ENCODE results near the gene ANAPC5. TPM values are rescaled to one million over a fixed set of nuclear protein-coding genes. Genes with fewer than 3 reads are reported as not detected.
"Not testable (repeated sequence)": the region's sequence is repeated elsewhere in the genome, so short reads cannot be mapped to it uniquely, and the experiment has no call there.

ANAPC5 gene
- total RNA-seq, 2 donors from 2014 or later = 78.0 to 110 TPM

DNA sequence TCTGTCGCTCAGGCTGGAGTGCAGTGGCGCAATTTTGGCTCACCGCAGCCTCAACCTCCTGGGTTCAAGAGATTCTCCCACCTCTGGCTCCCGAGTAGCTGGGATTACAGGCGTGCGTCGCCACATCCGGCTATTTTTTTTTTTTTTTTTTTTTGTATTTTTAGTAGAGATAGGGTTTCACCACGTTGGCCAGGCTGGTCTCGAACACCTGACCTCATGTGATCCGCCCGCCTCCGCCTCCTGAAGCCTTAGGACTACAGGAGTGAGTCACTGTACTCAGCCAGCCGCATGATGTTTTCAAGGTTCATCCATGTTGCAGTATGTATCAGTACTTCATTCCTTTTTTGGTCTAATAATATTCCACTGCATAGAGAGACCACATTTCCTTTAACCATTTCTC, 45.3 kb upstream of the ANAPC5 start:
- H3K9me3 ChIP-seq = no peaks in the 10 kb centered on the region
- no peak for TF ChIP-seq POLR2AphosphoS5 (IDR thresholded peaks at IDR 0.05)
- no peak for TF ChIP-seq POLR2A (IDR thresholded peaks at IDR 0.05)
- TF ChIP-seq, protein P1, sequence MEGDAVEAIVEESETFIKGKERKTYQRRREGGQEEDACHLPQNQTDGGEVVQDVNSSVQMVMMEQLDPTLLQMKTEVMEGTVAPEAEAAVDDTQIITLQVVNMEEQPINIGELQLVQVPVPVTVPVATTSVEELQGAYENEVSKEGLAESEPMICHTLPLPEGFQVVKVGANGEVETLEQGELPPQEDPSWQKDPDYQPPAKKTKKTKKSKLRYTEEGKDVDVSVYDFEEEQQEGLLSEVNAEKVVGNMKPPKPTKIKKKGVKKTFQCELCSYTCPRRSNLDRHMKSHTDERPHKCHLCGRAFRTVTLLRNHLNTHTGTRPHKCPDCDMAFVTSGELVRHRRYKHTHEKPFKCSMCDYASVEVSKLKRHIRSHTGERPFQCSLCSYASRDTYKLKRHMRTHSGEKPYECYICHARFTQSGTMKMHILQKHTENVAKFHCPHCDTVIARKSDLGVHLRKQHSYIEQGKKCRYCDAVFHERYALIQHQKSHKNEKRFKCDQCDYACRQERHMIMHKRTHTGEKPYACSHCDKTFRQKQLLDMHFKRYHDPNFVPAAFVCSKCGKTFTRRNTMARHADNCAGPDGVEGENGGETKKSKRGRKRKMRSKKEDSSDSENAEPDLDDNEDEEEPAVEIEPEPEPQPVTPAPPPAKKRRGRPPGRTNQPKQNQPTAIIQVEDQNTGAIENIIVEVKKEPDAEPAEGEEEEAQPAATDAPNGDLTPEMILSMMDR (IDR thresholded peaks at IDR 0.05) = no peak

DNA sequence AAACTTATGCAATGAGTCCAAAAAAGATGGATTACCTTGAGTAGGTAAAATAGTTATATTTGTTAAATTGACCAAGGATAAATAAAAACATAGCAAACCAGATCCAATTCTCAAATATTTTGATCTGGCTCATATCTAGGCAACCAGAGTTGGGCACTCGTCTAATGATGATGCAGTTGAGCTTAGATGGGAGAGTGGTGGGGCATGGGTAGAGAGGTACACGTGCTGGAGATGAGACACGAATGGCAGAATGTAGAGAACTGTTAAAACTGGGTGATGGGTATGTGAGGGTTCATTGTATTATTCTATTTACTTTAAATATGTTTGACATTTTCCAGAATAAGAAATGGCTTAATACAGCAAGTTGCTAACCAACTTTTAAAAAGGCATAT, 40.1 kb upstream of the ANAPC5 start:
- Histone ChIP-seq H3K4me1 (replicated peaks) (no peaks in the 10 kb centered on the region), H3K4me3 (no peak overlapping the region), H3K9me3 (no peaks in the 10 kb centered on the region), H3K36me3 (no peaks in the 10 kb centered on the region), H3K27ac (no peak overlapping the region), H3K27me3 (replicated peaks; ENCODE audit: insufficient read depth) (no peaks in the 10 kb centered on the region)
- TF ChIP-seq POLR2A (IDR thresholded peaks at IDR 0.05) = no peak
- TF ChIP-seq, protein P1 (IDR thresholded peaks at IDR 0.05) = no peak
- TF ChIP-seq POLR2AphosphoS5 (IDR thresholded peaks at IDR 0.05) = no peak
- no peak for DNase-seq (ENCODE audit: low spot score)
- intact Hi-C loops (cut with DNase I) = no loop called here
- WGBS = 78% methylated on average over 3 of the region's 3 CpGs

More for the DNA sequence above, 45.3 kb upstream of the ANAPC5 start:
- 96% methylated on average over 14 of the region's 14 CpGs for WGBS
- no peak for DNase-seq (ENCODE audit: low spot score)
- H3K4me3 ChIP-seq = no peak overlapping the region
- intact Hi-C loops (cut with DNase I) = no loop called here
- no peak overlapping the region for H3K27ac ChIP-seq
- H3K36me3 ChIP-seq = no peaks in the 10 kb centered on the region
- H3K27me3 ChIP-seq (replicated peaks; ENCODE audit: insufficient read depth) = no peaks in the 10 kb centered on the region
- H3K4me1 ChIP-seq (replicated peaks) = no peaks in the 10 kb centered on the region

DNA sequence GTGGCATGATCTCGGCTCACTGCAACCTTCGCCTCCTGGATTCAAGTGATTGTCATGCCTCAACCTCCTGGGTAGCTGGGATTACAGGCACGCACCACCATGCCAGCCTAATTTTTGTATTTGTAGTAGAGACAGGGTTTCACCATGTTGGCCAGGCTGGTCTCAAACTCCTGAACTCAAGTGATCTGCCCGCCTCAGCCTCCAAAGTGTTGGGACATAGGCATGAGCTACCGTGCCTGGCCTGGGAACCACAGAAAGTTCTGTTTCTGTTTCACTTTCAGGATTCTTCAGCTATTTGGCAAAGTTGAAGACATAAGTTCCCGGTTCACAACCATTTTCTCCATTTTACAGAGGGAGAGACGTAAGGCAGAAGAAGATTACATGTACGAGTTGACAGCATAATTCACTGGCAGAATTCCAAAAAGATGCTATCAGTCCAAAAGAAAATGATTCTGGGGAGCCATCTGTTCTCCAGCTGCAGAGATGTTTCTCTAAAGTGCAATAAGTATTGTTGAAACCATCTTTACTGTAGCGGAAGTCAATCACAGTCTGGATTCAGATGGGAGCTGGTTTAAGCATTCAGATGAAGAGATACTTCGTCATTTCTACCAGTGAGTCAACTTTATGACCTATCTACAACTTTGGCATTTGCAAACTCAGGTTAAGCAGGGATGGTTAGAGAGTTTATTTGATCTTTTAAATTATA, 39.6 kb upstream of the ANAPC5 start:
- H3K4me3 ChIP-seq = no peak overlapping the region
- H3K27me3 ChIP-seq (replicated peaks; ENCODE audit: insufficient read depth) = no peaks in the 10 kb centered on the region
- intact Hi-C loops (cut with DNase I) = no loop called here
- TF ChIP-seq POLR2A (IDR thresholded peaks at IDR 0.05) (no peak), POLR2AphosphoS5 (IDR thresholded peaks at IDR 0.05) (no peak)
- TF ChIP-seq, protein P1 (IDR thresholded peaks at IDR 0.05) = no peak
- no peaks in the 10 kb centered on the region for H3K9me3 ChIP-seq
- no peak overlapping the region for H3K27ac ChIP-seq
- 47% methylated on average over 10 of the region's 10 CpGs for WGBS
- H3K36me3 ChIP-seq = no peaks in the 10 kb centered on the region
- no peak for DNase-seq (ENCODE audit: low spot score)
- H3K4me1 ChIP-seq (replicated peaks) = no peaks in the 10 kb centered on the region

DNA sequence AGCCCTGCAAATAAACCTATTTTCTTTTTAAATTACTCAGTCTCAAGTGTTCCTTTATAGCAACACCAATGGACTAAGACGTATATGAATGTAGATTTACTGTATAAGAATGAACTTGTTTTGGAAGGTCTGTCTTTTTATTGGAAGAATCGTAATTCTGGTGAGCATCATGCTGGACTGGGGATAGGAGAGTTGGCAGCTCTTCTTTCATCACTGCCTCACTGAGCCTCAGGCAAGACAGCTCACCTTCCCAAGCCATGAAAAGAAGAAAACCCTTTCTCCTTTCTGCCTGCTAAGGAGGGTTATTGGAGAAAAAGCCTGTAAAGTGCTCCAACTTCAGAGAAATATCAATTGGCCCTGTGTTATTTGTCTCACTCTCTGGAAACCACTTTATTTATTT, 38.6 kb upstream of the ANAPC5 start:
- Histone ChIP-seq H3K36me3 (no peaks in the 10 kb centered on the region), H3K27ac (no peak overlapping the region), H3K4me1 (replicated peaks) (no peaks in the 10 kb centered on the region), H3K9me3 (no peaks in the 10 kb centered on the region), H3K4me3 (no peak overlapping the region), H3K27me3 (replicated peaks; ENCODE audit: insufficient read depth) (no peaks in the 10 kb centered on the region)
- DNase-seq (ENCODE audit: low spot score) = no peak
- intact Hi-C loops (cut with DNase I) = no loop called here
- 55% methylated on average over 2 of the region's 2 CpGs for WGBS
- TF ChIP-seq, protein P1 (IDR thresholded peaks at IDR 0.05) = no peak
- TF ChIP-seq POLR2A (IDR thresholded peaks at IDR 0.05) (no peak), POLR2AphosphoS5 (IDR thresholded peaks at IDR 0.05) (no peak)

DNA sequence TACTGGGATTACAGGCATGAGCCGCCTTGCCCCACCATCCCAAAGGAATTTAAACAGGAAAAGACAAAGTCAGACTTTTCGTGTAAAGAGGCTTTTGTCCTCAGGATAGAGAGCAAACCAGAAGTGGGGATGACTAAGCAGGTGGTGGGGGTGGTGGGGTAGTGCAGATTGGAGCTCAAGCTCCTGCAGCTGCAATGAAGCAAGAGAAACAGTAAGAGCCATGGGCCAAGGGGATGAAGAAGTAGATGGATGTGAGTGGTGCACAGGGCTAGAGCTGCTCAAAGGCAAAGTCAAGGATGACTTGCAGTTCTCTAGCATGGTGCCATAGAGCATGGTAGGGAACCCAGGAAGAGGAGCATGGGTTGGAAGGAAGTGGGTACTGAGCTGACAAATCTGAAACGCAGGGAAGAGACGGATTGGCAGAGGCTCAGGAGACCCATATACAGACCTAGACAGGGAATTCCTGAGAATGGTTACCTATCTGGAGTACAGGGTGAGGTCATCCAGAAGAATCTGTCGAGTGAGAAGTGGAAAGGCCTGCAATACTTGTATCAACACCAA, 36.3 kb upstream of the ANAPC5 start:
- WGBS = 69% methylated on average over 5 of the region's 5 CpGs
- no peaks in the 10 kb centered on the region for H3K4me1 ChIP-seq (replicated peaks)
- no peaks in the 10 kb centered on the region for H3K36me3 ChIP-seq
- no peak overlapping the region for H3K27ac ChIP-seq
- intact Hi-C loops (cut with DNase I) = no loop called here
- DNase-seq (ENCODE audit: low spot score) = no peak
- no peaks in the 10 kb centered on the region for H3K27me3 ChIP-seq (replicated peaks; ENCODE audit: insufficient read depth)
- no peak overlapping the region for H3K4me3 ChIP-seq
- TF ChIP-seq POLR2AphosphoS5 (IDR thresholded peaks at IDR 0.05) (no peak), POLR2A (IDR thresholded peaks at IDR 0.05) (no peak)
- TF ChIP-seq, protein P1 (IDR thresholded peaks at IDR 0.05) = no peak
- no peaks in the 10 kb centered on the region for H3K9me3 ChIP-seq

DNA sequence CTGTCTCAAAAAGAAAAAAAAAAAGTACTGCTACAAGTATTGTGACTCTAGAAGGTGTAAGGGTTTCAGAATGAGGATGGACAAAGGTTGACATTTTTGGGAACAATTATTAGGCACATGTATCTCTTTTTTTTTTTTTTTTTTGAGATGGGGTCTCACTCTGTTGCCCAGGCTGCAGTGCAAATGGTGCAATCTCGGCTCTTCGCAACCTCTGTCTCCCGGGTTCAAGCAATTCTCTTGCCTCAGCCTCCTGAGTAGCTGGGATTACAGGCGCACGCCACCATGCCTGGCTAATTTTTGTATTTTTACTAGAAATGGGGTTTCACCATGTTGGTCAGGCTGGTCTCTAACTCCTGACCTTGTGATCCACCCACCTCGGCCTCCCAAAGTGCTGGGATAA, 32.7 kb upstream of the ANAPC5 start:
- H3K27ac ChIP-seq; H3K4me1 ChIP-seq (replicated peaks); H3K4me3 ChIP-seq; intact Hi-C loops (cut with DNase I); DNase-seq (ENCODE audit: low spot score); H3K36me3 ChIP-seq; H3K27me3 ChIP-seq (replicated peaks; ENCODE audit: insufficient read depth); H3K9me3 ChIP-seq: not testable (repeated sequence)
- WGBS = 70% methylated on average over 6 of the region's 6 CpGs

Data from prostate gland (tissue), 2 donors.